Smooth muscle cell (in vitro differentiated cells): ENCODE measurements around the gene L3MBTL3. TPM values are rescaled to one million over a fixed set of nuclear protein-coding genes. Genes with fewer than 3 reads are reported as not detected.

Experiments
- DNase-seq: peaks from one replicate; lab custom pipeline; 2025; ENCODE audit not compliant: unreplicated experiment; lab: John Stamatoyannopoulos, UW
- H2AFZ ChIP-seq: fragments of 200-600 bp; sonication (generic); 2 replicates; pipeline ENCODE4 v1.6.0; 2016; ENCODE audit warnings: antibody characterized with exemption, low read depth, mild to moderate bottlenecking
- H3F3A ChIP-seq: fragments of 200-600 bp; sonication (generic); 2 replicates; pipeline ENCODE4 v1.6.0; 2017; ENCODE audit warnings: antibody characterized with exemption, low read depth
- H3K27ac ChIP-seq: fragments of 200-600 bp; sonication (generic); 2 replicates; pipeline ENCODE4 v1.5.1; 2016; ENCODE audit warnings: low read depth, mild to moderate bottlenecking
- H3K27me3 ChIP-seq: fragments of 200-600 bp; sonication (generic); 2 replicates; pipeline ENCODE4 v1.6.1; 2016; ENCODE audit warnings: low read depth, mild to moderate bottlenecking
- H3K36me3 ChIP-seq: fragments of 200-600 bp; sonication (generic); 2 replicates; pipeline ENCODE4 v1.5.1; 2016; ENCODE audit warnings: low read depth
- H3K4me1 ChIP-seq: fragments of 200-600 bp; sonication (generic); 2 replicates; pipeline ENCODE4 v1.5.1; 2016; ENCODE audit warnings: low read depth
- H3K4me2 ChIP-seq: fragments of 200-600 bp; sonication (generic); 2 replicates; pipeline ENCODE4 v1.6.0; 2016; ENCODE audit warnings: mild to moderate bottlenecking
- H3K4me3 ChIP-seq: fragments of 200-600 bp; sonication (generic); 2 replicates; pipeline ENCODE4 v1.5.1; 2016; ENCODE audit warnings: mild to moderate bottlenecking
- H3K79me2 ChIP-seq: fragments of 200-600 bp; sonication (generic); 2 replicates; pipeline ENCODE4 v1.6.0; 2016; ENCODE audit warnings: low read depth, mild to moderate bottlenecking
- H3K9ac ChIP-seq: fragments of 200-600 bp; sonication (generic); 2 replicates; pipeline ENCODE4 v1.6.0; 2016; ENCODE audit warnings: low read depth
- H3K9me3 ChIP-seq: fragments of 200-600 bp; sonication (generic); replicated peaks from 2 replicates; pipeline ENCODE4 v1.5.1; 2016; ENCODE audit warnings: low read depth
- H4K20me1 ChIP-seq: fragments of 200-600 bp; sonication (generic); 2 replicates; pipeline ENCODE4 v1.6.0; 2016; ENCODE audit warnings: low read depth
- WGBS: methylation state at CpG from one replicate; pipeline ENCODE4 v1.1.7; 2016; ENCODE audit warnings: low lambda C conversion rate; 5-methylcytosine and 5-hydroxymethylcytosine counted together
- polyA plus RNA-seq: library from polyadenylated mRNA; unstranded; fragments of >200 nt; fragmentation: Nextera tagmentation; extraction: Ambion mirVana; gene quantifications from 2 replicates; pipeline ENCODE4 v1.2.1, GENCODE V29; 2016
- total RNA-seq: library from RNA; depleted of rRNA; stranded (reverse); fragments of >200 nt; gene quantifications from 2 replicates; pipeline ENCODE4 v1.2.3, GENCODE V29; 2014
- TF ChIP-seq, protein P1 (sequence below): fragments of 200-600 bp; sonication (generic); IDR thresholded peaks from 2 replicates; pipeline ENCODE4 v1.5.1; 2017; ENCODE audit warnings: borderline replicate concordance, mild to moderate bottlenecking, antibody characterized with exemption; ENCODE audit not compliant: insufficient read depth, poor library complexity, severe bottlenecking

L3MBTL3 gene
- total and polyA plus RNA-seq, 2 experiments from 2014 or later, result 5.4 to 14.2 TPM

DNA sequence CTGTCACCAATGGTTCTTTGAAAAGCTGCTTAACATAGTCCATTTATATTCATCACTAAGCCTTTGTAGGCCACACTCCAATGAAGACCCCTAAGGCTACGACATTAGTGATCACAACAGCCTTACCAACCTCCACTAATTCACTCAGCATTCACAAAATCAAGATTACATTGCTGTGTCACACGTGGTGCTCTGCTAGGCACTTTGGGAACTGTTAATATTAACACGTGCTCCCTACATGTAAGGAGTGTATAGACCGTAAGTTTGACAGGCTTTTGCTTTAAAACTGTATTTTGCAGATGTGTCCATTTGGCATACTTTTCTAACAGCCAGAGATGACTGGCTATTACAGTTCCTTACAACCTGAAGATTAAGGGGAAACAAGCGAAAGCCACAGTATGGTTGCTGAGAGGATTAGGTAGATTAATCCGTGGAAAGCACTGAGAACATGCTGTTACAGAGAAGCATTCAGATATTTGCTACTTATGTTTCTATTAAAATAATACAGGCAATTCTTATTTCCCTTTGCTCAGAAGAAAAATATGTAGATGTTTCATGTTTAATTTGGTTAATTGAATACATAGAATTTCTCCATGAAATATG lies 134.6 kb downstream of the L3MBTL3 start:
- H3K4me3 ChIP-seq, result no peak overlapping the region
- no peak overlapping the region for H3K9ac ChIP-seq
- 80% methylated on average over 6 of the region's 6 CpGs for WGBS
- H3K4me1 ChIP-seq, result no peaks in the 10 kb centered on the region
- H3K79me2 ChIP-seq, result no peaks in the 10 kb centered on the region
- H3K27me3 ChIP-seq, result no peaks in the 10 kb centered on the region
- no peaks in the 10 kb centered on the region for H4K20me1 ChIP-seq
- no peak overlapping the region for H2AFZ ChIP-seq
- TF ChIP-seq, protein P1, sequence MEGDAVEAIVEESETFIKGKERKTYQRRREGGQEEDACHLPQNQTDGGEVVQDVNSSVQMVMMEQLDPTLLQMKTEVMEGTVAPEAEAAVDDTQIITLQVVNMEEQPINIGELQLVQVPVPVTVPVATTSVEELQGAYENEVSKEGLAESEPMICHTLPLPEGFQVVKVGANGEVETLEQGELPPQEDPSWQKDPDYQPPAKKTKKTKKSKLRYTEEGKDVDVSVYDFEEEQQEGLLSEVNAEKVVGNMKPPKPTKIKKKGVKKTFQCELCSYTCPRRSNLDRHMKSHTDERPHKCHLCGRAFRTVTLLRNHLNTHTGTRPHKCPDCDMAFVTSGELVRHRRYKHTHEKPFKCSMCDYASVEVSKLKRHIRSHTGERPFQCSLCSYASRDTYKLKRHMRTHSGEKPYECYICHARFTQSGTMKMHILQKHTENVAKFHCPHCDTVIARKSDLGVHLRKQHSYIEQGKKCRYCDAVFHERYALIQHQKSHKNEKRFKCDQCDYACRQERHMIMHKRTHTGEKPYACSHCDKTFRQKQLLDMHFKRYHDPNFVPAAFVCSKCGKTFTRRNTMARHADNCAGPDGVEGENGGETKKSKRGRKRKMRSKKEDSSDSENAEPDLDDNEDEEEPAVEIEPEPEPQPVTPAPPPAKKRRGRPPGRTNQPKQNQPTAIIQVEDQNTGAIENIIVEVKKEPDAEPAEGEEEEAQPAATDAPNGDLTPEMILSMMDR, result no peak
- H3K9me3 ChIP-seq, result no peaks in the 10 kb centered on the region
- no peak for DNase-seq
- no peak overlapping the region for H3K4me2 ChIP-seq
- H3K27ac ChIP-seq, result no peak overlapping the region
- no peaks in the 10 kb centered on the region for H3F3A ChIP-seq
- H3K36me3 ChIP-seq, result no peaks in the 10 kb centered on the region

DNA sequence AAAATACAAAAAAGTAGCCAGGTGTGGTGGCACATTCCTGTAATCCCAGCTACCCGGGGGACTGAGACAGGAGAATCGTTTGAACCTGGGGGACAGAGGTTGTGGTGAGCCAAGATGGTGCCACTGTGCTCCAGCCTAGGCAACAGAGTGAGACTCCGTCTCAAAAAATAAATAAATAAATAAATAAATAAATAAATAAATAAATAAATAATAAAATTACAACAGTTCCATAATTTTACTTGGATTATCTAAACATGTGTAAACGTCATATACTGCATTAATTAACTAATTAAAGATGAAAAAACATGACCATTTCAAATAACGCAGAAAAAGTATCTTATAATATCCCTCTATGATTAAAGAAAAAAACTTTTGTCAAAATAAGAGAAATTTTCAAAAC lies 138.5 kb downstream of the L3MBTL3 start:
- peaks cover 3% of the 10 kb centered on the region for H3K36me3 ChIP-seq
- WGBS, result 96% methylated on average over 5 of the region's 5 CpGs
- H3K27me3 ChIP-seq, result no peaks in the 10 kb centered on the region

DNA sequence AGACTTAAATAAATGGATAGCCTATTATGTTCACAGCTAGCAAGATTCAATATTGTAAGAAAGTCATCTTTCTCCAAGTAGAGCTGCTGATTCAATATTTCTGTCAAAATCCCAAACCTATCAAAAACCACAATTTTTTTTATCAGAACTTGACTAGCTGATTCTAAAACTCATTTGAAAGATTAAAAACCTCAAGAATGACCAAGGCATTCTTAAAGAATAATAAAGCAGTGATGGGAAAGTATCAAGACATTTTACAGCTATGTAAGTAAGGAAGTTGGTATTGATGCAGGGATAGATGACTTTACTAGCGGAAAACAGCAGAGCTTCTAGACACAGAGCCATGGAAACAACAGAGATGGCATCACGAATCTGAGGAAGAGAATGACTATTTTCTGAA lies 139.7 kb downstream of the L3MBTL3 start:
- H3K36me3 ChIP-seq, result peaks cover 3% of the 10 kb centered on the region
- H3K4me3 ChIP-seq, result no peak overlapping the region
- H3F3A ChIP-seq, result no peaks in the 10 kb centered on the region
- DNase-seq, result no peak
- no peaks in the 10 kb centered on the region for H3K79me2 ChIP-seq
- H3K9me3 ChIP-seq, result no peaks in the 10 kb centered on the region
- H2AFZ ChIP-seq, result no peak overlapping the region
- no peak overlapping the region for H3K4me2 ChIP-seq
- WGBS, result 93% methylated on average over 2 of the region's 2 CpGs
- H4K20me1 ChIP-seq, result no peaks in the 10 kb centered on the region
- no peaks in the 10 kb centered on the region for H3K27me3 ChIP-seq
- H3K27ac ChIP-seq, result no peak overlapping the region
- H3K4me1 ChIP-seq, result no peaks in the 10 kb centered on the region
- no peak overlapping the region for H3K9ac ChIP-seq
- TF ChIP-seq, protein P1, result no peak

More for the DNA sequence above, 138.5 kb downstream of the L3MBTL3 start:
- no peak overlapping the region for H2AFZ ChIP-seq
- no peak overlapping the region for H3K27ac ChIP-seq
- no peaks in the 10 kb centered on the region for H3K9me3 ChIP-seq
- TF ChIP-seq, protein P1, result no peak
- H3K4me3 ChIP-seq, result no peak overlapping the region
- no peak overlapping the region for H3K4me2 ChIP-seq
- H3K4me1 ChIP-seq, result no peaks in the 10 kb centered on the region
- H3K9ac ChIP-seq, result no peak overlapping the region
- H4K20me1 ChIP-seq, result no peaks in the 10 kb centered on the region
- DNase-seq, result no peak
- no peaks in the 10 kb centered on the region for H3K79me2 ChIP-seq
- H3F3A ChIP-seq, result no peaks in the 10 kb centered on the region

DNA sequence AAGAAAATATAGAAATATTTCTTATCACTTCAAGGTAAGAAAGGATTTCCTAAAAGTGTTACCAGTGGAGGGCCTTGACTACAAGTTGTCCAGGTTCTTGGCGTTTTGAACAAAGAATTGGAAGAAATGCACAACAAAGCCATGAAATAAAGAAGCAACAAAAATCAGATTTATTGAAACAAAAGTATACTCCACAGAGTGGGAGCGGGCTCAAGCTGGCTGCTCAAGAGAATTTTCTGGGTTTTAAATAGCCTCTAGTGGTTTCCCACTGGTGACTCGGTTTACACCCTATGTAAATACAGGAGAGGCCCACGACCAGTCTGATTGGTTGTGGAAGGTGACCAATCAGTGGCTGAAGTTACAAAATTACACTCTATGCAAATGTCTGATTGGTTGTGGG lies 140.2 kb downstream of the L3MBTL3 start:
- WGBS, result 95% methylated on average over 4 of the region's 4 CpGs
- H2AFZ ChIP-seq, result no peak overlapping the region
- no peak overlapping the region for H3K4me3 ChIP-seq
- no peaks in the 10 kb centered on the region for H3K27me3 ChIP-seq
- H3K79me2 ChIP-seq, result no peaks in the 10 kb centered on the region
- no peaks in the 10 kb centered on the region for H4K20me1 ChIP-seq
- DNase-seq, result no peak
- peaks cover 3% of the 10 kb centered on the region for H3K36me3 ChIP-seq
- no peaks in the 10 kb centered on the region for H3F3A ChIP-seq
- H3K9ac ChIP-seq, result no peak overlapping the region
- no peaks in the 10 kb centered on the region for H3K9me3 ChIP-seq
- H3K4me2 ChIP-seq, result no peak overlapping the region
- no peak overlapping the region for H3K27ac ChIP-seq
- TF ChIP-seq, protein P1, result no peak
- H3K4me1 ChIP-seq, result no peaks in the 10 kb centered on the region
